Heart right ventricle (tissue), 16 donors: ENCODE measurements around the gene KIDINS220. TPM values are rescaled to one million over a fixed set of nuclear protein-coding genes. Genes with fewer than 3 reads are reported as not detected.
A peak's percentile ranks its signal among the peaks of the same experiment; 100 is the strongest.

Experiments used
- ATAC-seq, 8 donors: fragments of 200-7000 bp; cut with Tn5 transposase; one replicate each; pipeline ENCODE4 v1.9.1; 2020; ENCODE audit warnings: mild to moderate bottlenecking in 8 of 8, moderate library complexity in 8 of 8, moderate number of reproducible peaks in 1 of 8
- DNase-seq, 2 donors: peaks; one replicate each; pipeline ENCODE4 v3.0.0-alpha.2; 2020
- H3K27ac ChIP-seq, 10 donors: fragments of 200-600 bp; sonication (generic) in 2 of 10; one replicate each; pipeline versions ENCODE4 v1.5.0 to v1.8.0; 2020 to 2022; ENCODE audit warnings: mild to moderate bottlenecking in 3 of 10
- H3K27me3 ChIP-seq, 7 donors: fragments of 200-600 bp; one replicate each; pipeline ENCODE4 v1.8.0; 2021 to 2022; ENCODE audit warnings: mild to moderate bottlenecking in 2 of 7
- H3K36me3 ChIP-seq, 9 donors: fragments of 200-600 bp; sonication (generic) in 1 of 9; one replicate each; pipeline versions ENCODE4 v1.5.0 to v1.8.0; 2020 to 2022; ENCODE audit warnings: mild to moderate bottlenecking in 2 of 9
- H3K4me1 ChIP-seq, 9 donors: fragments of 200-600 bp; sonication (generic) in 1 of 9; one replicate each; pipeline versions ENCODE4 v1.5.0 to v1.8.0; 2020 to 2022; ENCODE audit warnings: mild to moderate bottlenecking in 4 of 9
- H3K4me3 ChIP-seq, 10 donors: fragments of 200-600 bp; sonication (generic) in 2 of 10; one replicate each; pipeline versions ENCODE4 v1.5.0 to v1.8.0; 2020 to 2022; ENCODE audit warnings: mild to moderate bottlenecking in 7 of 10, moderate library complexity in 2 of 10
- H3K9me3 ChIP-seq, 11 donors: fragments of 200-600 bp in 10 of 11; sonication (generic) in 2 of 11; one replicate each; pipeline versions ENCODE4 v1.5.0 to v1.8.0; 2013 to 2022; ENCODE audit warnings: mild to moderate bottlenecking in 2 of 11, control low read depth in 1 of 11, moderate library complexity in 1 of 11
- WGBS, 2 donors: extraction: QIAGEN DNeasy Blood & Tissue Kit; methylation state at CpG; one replicate each; pipeline ENCODE4 v1.1.7; 2013; ENCODE audit warnings: inconsistent platforms in 1 of 2; 5-methylcytosine and 5-hydroxymethylcytosine counted together
- intact Hi-C, 10 donors: fragments of 100-400 bp; cut with DNase I; formaldehyde crosslinking; loops; one replicate each; pipeline versions ENCODE4 v1.11.1 to v1.14.2; 2022
- polyA plus RNA-seq, 2 donors: library from polyadenylated mRNA; stranded (reverse); fragments of 200-250 nt; gene quantifications; one replicate each; pipeline ENCODE4 v1.2.3, GENCODE V29; 2013
- total RNA-seq, 10 donors: library from RNA; stranded (reverse); fragmentation: NEBNext Ultra II Directional in 3 of 10; extraction: Animal tissue kit (Norgen Biotek cat#: 25700) in 3 of 10; gene quantifications; one replicate each; pipeline versions ENCODE4 v1.2.1 to v1.2.4, GENCODE V29; 2021 to 2023
- TF ChIP-seq, protein P1 (sequence below), 9 donors: fragments of 200-600 bp; sonication (generic) in 2 of 9; IDR thresholded peaks; one replicate each; pipeline versions ENCODE4 v1.5.0 to v1.8.0; 2021 to 2022; ENCODE audit warnings: antibody characterized with exemption in 9 of 9, mild to moderate bottlenecking in 5 of 9, moderate library complexity in 1 of 9
- donor health status: Arrhythmogenic right ventricular cardiomyopathy.
- donor health status: ischemic (EF 13 %, LVEDD 7.1; RV severe dilation, severe dysfunction).
- donor health status: healthy with polysubstance abuse.
- donor health status: DM: no; HTN: yes; CAD: no.
- donor health status: DM: no; HTN: no; CAD: no.
- donor health status: ischemic (EF 25% LVEDD 6.9; RV normal size, moderate dysfunction).
- donor health status: ischemic (EF 25% LVEDD 5.7; RV mildly dilated, moderate dysfunction).
- donor health status: healthy.
- donor health status: DM: yes; HTN: yes; CAD: no.
- donor health status: Ischemic cardiomyopathy.
- donor health status: ischemic (EF 35%, LVEDD 5.7; RV mildly dilated, moderate dysfunction).
- donor health status: nonischemic (EF 11% LVEDD 7.7; RV severe dilation, severe dysfunction).
- donor health status: DM: yes; HTN: yes; CAD: no.
- donor health status: PGD.
- donor health status: ischemic (EF 29% LVEDD 5.4; RV normal size, mild dysfunction).
- donor health status: nonischemic (EF 23%, LVEDD 6.1; RV moderate dilation, normal function).

Gene KIDINS220
- total and polyA plus RNA-seq, 12 donors, result 20.0 to 116 (median 72.8) TPM

DNA sequence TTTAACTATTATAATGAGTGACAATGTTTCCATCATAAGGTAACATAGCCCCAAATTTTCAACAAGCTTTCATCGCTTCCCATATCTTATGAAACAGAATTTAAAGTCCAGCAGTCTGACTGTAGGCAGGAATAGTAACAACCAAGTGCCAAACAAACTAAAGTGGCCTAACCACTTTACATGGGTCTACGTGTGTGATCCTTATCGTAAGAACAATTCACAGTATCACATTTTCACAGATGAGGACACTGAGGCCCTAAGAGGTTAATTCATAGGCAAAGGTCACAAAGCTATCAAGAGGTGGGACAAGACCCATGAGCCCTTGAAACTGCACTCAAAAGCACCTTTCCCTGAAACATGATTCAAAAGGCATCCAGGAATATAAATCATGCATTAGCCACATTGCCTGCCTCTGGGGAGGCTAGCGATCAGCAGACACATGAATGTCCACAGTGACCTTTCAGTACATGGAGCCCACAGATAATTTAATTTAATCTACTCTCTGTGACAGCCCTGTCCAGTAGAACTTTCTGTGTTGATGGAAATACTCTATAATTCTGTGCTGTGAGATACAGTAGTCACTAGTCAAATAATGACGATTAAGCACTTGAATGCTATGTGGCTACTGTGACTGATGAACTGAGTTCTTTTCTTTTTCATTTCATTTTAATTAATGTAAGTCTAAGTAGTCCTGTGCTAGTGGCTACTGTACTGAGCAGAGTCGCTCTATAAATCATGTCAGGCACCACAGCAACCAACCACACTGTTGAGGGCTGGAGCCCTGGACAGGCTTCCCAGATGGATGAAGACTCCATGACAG is 30.3 kb downstream of the KIDINS220 start:
- ATAC-seq (peak in 5 of 8 donors; percentile 24 to 63 (median 37)), DNase-seq (no peak)
- TF ChIP-seq, protein P1, sequence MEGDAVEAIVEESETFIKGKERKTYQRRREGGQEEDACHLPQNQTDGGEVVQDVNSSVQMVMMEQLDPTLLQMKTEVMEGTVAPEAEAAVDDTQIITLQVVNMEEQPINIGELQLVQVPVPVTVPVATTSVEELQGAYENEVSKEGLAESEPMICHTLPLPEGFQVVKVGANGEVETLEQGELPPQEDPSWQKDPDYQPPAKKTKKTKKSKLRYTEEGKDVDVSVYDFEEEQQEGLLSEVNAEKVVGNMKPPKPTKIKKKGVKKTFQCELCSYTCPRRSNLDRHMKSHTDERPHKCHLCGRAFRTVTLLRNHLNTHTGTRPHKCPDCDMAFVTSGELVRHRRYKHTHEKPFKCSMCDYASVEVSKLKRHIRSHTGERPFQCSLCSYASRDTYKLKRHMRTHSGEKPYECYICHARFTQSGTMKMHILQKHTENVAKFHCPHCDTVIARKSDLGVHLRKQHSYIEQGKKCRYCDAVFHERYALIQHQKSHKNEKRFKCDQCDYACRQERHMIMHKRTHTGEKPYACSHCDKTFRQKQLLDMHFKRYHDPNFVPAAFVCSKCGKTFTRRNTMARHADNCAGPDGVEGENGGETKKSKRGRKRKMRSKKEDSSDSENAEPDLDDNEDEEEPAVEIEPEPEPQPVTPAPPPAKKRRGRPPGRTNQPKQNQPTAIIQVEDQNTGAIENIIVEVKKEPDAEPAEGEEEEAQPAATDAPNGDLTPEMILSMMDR (IDR thresholded peaks at IDR 0.05), result no peak
- intact Hi-C loops, result no loop called here
- Histone ChIP-seq H3K27ac (peak overlapping the region; percentile 21 to 87 (median 66)), H3K4me1 (peaks cover 0 to 56% (median 20%) of the 10 kb centered on the region in 9 donors), H3K27me3 (no peaks in the 10 kb centered on the region), H3K36me3 (peaks cover 0 to 100% (median 49%) of the 10 kb centered on the region in 9 donors), H3K9me3 (no peaks in the 10 kb centered on the region), H3K4me3 (no peak overlapping the region)
- 62 to 72% methylated on average over 6 of the region's 6 CpGs for WGBS, 2 donors

DNA sequence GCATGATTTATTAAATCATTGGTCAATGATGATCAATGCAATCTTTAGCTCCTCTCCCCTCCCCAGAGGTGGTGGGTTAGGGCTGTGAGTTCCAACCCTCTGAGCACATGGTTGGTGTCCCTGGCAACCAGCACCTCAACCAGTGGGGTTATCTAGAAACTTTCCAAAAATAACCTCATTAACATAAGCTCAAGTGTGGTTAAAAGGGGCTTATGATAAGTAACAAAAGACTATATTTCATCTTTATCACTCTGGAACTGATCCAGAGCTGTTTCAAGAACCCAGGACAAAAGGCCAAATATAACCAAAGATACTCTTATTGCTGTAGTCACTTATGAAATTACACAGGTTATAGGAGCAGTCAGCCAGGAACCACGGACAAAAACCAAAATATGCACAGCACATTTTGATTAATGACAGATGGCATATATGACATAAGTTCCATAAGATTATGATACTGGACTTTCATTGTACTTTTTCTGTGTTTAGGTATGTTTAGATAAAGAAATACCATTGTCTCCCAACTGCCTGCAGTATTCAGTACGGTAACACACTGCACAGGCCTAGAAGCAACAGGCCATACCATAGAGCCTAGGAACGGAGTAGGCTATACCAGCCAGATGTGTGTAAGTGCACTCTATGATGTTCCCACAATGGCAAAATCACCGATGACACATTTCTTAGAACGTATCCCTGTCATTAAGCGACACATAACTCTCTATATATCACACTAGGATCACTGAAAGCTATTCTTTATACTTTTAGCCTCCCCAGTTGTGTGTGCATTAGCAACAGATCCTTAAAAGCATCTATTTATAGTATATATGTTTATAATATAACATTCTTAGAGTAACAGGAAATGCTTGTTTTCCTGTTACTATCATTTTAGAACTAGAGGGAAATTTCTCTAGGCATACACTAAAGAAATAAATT is 31.9 kb downstream of the KIDINS220 start:
- Histone ChIP-seq H3K4me3 (no peak overlapping the region), H3K27ac (peak overlapping the region in 9 of 10 donors; percentile 49 to 87 (median 77)), H3K27me3 (no peaks in the 10 kb centered on the region), H3K4me1 (peaks cover 0 to 61% (median 23%) of the 10 kb centered on the region in 9 donors), H3K9me3 (no peaks in the 10 kb centered on the region), H3K36me3 (peaks cover 0 to 100% (median 46%) of the 10 kb centered on the region in 9 donors)
- peak in 1 of 2 donors; percentile 48 for DNase-seq
- peak; percentile 82 to 92 (median 88) for ATAC-seq
- intact Hi-C loops, result no loop called here
- WGBS, 2 donors, result 48 to 56% methylated on average over 6 of the region's 6 CpGs
- TF ChIP-seq, protein P1 (IDR thresholded peaks at IDR 0.05), result no peak

DNA sequence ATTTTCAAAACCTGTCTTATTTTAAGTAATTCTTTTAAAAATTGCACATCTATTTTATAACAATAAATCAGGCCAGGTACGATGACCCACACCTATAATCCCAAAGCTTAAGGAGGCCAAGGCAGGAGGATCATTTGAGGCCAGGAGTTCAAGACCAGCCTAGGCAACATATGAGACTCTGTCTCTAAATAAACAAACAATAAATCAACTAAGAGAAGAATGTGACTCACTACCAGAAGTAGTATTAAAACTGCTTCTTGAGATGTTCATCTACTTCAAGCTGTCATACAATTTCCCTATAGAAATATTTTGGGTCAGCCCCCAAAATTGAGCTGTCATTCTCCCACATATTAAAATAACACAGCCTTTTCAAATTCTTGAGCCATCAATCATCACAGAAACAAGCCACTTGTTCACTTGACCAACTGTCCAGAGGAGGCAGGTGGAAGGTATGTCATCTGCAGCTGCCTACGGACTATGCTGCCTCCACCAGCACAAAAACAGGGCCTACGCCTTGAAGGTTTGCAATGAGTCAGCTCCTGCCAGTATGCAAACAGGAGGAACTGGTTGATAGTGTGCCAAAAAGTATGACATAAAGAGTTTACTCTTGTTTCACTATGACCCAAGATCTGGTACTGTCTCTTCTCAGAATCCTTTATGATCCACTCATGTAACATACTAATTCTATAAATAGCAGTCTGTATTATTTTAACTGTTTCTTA is 33.6 kb downstream of the KIDINS220 start:
- H3K4me1 ChIP-seq, result peaks cover 0 to 61% (median 23%) of the 10 kb centered on the region in 9 donors
- H3K9me3 ChIP-seq, result no peaks in the 10 kb centered on the region
- intact Hi-C loops, result no loop called here
- H3K36me3 ChIP-seq, result peaks cover 0 to 100% (median 37%) of the 10 kb centered on the region in 9 donors
- 70 to 76% methylated on average over 3 of the region's 3 CpGs for WGBS, 2 donors
- no peaks in the 10 kb centered on the region for H3K27me3 ChIP-seq
- no peak overlapping the region for H3K4me3 ChIP-seq
- ATAC-seq, result peak; percentile 14 to 69 (median 53)
- H3K27ac ChIP-seq, result peak overlapping the region in 8 of 10 donors; percentile 2 to 87 (median 78)
- TF ChIP-seq, protein P1 (IDR thresholded peaks at IDR 0.05), result peak in 2 of 9 donors; percentile 14 to 20
- DNase-seq, result peak in 1 of 2 donors; percentile 27
